SJSA1 (cell line): ENCODE results near the gene DERA. TPM values are rescaled to one million over a fixed set of nuclear protein-coding genes. Genes with fewer than 3 reads are reported as not detected.

ENCODE experiments used
- total RNA-seq: library from RNA; depleted of rRNA; stranded (reverse); fragments of >200 nt; shearing (Covaris generic); gene quantifications from 2 replicates; pipeline ENCODE4 v1.2.3, GENCODE V29; 2014; rRNA removed

DERA gene
- total RNA-seq, 1 experiment from 2014 or later: 65.2 TPM

Other genes starting within 250 kb of the DERA start
- 29.4 and 52.7 TPM in 2 replicates for gene EPS8, start 121.9 kb upstream of the DERA start, total RNA-seq
- 62.2 and 92.1 TPM in 2 replicates for gene STRAP, start 28.9 kb upstream of the DERA start, total RNA-seq